ENCODE data around the gene TAF1B. TPM values are rescaled to one million over a fixed set of nuclear protein-coding genes. Genes with fewer than 3 reads are reported as not detected.

TAF1B gene
- total and polyA plus RNA-seq, 2 donors (not counting 3 experiments of a cell fraction or from before 2014, with no cell fraction given) = 6.3 to 29.4 TPM

- POLR2A ChIA-PET = no interaction called here
- intact Hi-C loops (cut with micrococcal nuclease) = no loop called here
Observed at GRCh38 chr2:9796056-9797010, 46.9 kb upstream of the TAF1B start.

More at GRCh38 chr2:9796056-9797010, 46.9 kb upstream of the TAF1B start:
- Histone ChIP-seq H3K27me3 (ENCODE audit: control insufficient read depth in 2 of 2, insufficient read depth in 2 of 2, low read length in 2 of 2) (no peaks in the 10 kb centered on the region), H3K4me3 (replicated peaks in 1 of 3; ENCODE audit: insufficient read depth in 1 of 3, low read depth in 1 of 3, low read length in 3 of 3) (no peak overlapping the region), H3K79me2 (ENCODE audit: control insufficient read depth, insufficient read depth, low read length) (no peaks in the 10 kb centered on the region), H3K9me1 (replicated peaks; ENCODE audit: control insufficient read depth, extremely low read depth, insufficient read depth, low read length) (no peaks in the 10 kb centered on the region), H3K27ac (ENCODE audit: insufficient read depth, low read depth, low read length) (no peak overlapping the region), H3K4me1 (ENCODE audit: control insufficient read depth, extremely low read depth, insufficient read depth, low read length) (no peaks in the 10 kb centered on the region), H3K4me2 (ENCODE audit: insufficient read depth, low read length) (no peak overlapping the region), H3K9ac (replicated peaks; ENCODE audit: extremely low read depth, insufficient read depth, low read length) (no peak overlapping the region), H3K36me3 (ENCODE audit: control insufficient read depth in 2 of 2, extremely low read depth in 1 of 2, insufficient read depth in 2 of 2, low read length in 2 of 2) (no peaks in the 10 kb centered on the region), H3K9me3 (replicated peaks; ENCODE audit: control insufficient read depth, insufficient read depth, low read length) (no peaks in the 10 kb centered on the region), H2AFZ (ENCODE audit: low read depth, low read length) (no peak overlapping the region), H4K20me1 (replicated peaks; ENCODE audit: control insufficient read depth, extremely low read depth, insufficient read depth, low read length) (no peaks in the 10 kb centered on the region)
- dilution Hi-C loops (cut with MboI; ENCODE audit: extremely low pct_ligation_motif_present, low sequenced_read_pairs) = no loop called here
- TF ChIP-seq, protein P1, sequence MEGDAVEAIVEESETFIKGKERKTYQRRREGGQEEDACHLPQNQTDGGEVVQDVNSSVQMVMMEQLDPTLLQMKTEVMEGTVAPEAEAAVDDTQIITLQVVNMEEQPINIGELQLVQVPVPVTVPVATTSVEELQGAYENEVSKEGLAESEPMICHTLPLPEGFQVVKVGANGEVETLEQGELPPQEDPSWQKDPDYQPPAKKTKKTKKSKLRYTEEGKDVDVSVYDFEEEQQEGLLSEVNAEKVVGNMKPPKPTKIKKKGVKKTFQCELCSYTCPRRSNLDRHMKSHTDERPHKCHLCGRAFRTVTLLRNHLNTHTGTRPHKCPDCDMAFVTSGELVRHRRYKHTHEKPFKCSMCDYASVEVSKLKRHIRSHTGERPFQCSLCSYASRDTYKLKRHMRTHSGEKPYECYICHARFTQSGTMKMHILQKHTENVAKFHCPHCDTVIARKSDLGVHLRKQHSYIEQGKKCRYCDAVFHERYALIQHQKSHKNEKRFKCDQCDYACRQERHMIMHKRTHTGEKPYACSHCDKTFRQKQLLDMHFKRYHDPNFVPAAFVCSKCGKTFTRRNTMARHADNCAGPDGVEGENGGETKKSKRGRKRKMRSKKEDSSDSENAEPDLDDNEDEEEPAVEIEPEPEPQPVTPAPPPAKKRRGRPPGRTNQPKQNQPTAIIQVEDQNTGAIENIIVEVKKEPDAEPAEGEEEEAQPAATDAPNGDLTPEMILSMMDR (IDR thresholded peaks at IDR 0.05; ENCODE audit: extremely low read depth in 1 of 2, insufficient read depth in 1 of 2, low read depth in 1 of 2, low read length in 2 of 2) = peak in 1 of 2 donors; percentile 12
- TF ChIP-seq GATA2 (IDR thresholded peaks at IDR 0.05; ENCODE audit: insufficient read depth, insufficient read length, low read depth, low read length) = no peak
- CTCF ChIA-PET = interaction anchor here (1.2 to 1.4 kb wide), 2 partner anchors 17 to 639 kb away, joined by 3 to 4 read pairs; no protein-coding TSS in a partner anchor
- no TSS peak for BruUV-seq (replicated peaks)
- no peak for DNase-seq (ENCODE audit: low read depth, low spot score)
- no peak for FAIRE-seq

Measured in endothelial cell of umbilical vein (primary cell).